Stimulated activated CD4-positive, alpha-beta T cell treated with anti-CD3 and anti-CD28 coated beads, Interleukin-12 subunit alpha, Interleukin-12 subunit beta, amount 100 ng/mL, for 4 hours (primary cell): ENCODE results near the gene HNRNPU.

Experiments
- DNase-seq: peaks from one replicate; pipeline ENCODE4 v3.0.0-alpha.2; 2020

The HNRNPU gene

DNA sequence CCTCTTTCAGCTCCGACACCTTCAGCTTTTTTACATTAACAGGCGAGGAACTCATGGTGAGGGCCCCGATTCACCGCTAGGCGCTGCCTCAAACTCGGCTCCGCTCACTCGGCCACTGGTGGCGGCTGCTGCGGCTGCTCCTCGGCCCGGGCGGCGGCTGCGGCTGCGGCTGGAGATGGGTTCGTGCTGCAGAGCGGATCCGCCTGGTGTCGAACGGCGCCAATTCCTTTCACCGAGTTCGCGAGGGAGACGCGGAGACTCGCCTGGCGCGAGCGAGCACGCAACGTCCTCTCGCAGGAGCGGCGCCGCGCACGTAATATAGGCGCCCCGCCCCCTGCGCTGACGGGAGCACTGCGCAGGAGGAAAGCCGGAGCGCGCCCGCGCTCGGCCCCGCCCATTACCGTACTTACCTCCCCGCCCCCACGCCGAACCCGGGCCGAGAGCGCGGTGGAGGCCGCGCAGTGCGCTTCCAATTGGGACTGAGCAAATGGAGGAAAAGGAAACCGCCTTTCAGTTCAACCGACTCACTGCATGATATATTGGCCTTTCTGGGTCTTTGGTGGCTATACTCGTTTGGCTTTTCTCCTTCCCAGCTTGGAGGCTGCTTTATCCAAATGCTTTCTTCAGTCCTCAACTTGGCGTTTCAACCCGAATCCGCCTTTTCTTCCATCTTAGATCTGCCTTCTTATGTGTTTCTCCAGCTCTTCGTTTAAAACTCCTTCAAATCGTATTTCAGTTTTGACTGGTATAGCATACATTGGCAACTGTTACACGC, at the start of gene HNRNPU:
Gene HNRNPU, minus strand, starts transcription at position 291 of the 775 bp plus-strand sequence. Its CDS starts 236 bp downstream, at position 55.
- DNase-seq, result peak; percentile 97

DNA sequence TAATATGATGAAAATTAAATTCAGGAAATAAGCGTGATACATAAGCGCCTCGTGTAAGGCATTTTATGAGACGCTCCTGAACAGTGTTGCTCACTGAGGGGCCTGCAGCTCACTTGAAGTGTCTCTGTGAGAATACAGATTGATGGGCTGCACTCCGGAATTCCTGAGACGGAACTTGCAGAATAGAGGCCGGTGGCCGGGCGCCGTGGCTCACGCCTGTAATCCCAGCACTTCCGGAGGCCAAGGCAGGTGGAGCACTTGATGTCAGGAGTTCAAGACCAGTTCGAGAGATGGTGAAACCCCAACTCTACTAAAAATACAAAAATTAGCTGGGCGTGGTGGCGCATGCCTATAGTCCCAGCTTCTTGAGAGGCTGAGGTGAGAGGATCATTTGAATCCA, 49.5 kb upstream of the HNRNPU start:
- no peak for DNase-seq

DNA sequence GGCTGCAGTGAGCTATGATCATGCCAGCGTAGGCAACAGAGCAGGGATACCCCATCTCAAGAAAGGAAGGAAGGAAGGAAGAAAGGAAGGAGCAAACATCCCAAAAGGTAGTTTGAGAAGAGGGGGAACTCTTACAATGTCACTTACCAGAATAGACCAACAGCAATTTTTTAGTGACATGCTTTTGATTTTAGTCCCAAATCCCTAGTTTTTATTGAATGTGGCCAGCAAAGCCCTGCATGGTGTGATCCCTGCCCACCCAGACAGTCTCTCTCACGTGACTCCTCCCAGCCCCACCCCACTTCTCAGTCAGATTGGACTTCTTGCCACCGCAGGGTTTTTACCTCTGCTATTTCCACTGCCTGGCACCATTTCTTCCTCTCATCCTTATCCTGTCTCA, 39.8 kb upstream of the HNRNPU start:
- no peak for DNase-seq

DNA sequence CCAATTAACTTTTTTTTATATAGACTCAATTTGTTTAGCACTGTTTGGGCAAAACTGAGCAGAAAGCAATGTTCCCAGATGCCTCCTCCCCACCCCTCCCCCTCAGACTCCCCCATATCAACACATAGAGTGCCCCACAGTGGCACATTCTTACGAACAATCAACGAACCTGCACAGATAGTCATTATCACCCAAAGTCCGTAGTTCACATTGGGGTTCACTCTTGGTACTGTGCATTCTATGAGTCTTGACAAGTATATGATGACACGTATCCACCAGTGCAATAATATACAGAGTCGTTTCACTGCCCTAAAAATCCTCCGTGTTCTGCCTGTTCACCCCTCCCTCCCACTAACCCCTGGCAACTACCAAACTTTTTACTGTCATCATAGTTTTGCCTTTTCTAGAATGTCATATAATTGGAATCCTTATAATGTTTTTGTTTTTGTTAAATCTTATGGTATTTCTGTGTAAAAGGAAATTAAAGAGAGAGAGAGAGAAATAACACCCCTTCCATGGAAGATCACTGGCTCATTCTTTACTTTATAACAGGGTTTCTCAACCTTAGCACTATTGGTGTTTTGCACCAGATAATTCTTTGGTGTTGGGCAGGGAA, 37.2 kb upstream of the HNRNPU start:
- no peak for DNase-seq

DNA sequence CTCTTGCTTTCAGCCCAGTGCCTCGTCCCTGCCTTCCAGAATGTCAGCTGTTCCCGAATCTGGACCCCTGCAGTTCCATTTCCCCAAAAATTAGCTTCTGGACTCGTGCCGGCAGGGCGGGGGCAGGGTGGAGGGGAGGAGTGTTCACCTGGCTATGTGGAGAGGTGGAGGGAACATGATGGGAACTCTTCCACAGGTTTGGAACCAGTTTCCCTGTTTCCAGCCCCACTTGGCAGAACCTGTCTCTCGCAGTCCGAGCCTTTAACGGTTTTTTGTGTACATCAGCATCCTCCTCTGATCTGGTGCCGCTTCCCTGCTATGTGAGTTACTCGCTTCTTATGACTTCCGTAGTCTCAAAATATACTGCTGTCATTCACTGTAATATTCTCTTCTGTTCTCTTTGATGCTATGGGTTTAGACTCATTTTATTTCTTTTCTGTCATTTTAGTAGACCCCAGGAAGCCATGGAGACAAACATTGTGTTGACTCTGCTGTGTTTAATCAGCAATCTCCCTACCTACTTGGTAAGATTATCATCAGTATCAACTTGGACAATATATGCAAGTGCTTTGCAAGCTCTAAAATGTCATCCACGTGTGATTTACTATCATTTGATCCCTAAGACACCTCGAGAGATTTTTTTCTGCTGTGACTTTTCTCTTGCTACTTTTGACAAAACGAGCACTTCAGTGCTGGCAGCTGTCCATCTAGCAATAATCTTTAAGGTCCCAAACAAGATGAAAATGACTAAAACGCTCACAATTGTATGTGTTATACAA, 33.3 kb upstream of the HNRNPU start:
- no peak for DNase-seq

DNA sequence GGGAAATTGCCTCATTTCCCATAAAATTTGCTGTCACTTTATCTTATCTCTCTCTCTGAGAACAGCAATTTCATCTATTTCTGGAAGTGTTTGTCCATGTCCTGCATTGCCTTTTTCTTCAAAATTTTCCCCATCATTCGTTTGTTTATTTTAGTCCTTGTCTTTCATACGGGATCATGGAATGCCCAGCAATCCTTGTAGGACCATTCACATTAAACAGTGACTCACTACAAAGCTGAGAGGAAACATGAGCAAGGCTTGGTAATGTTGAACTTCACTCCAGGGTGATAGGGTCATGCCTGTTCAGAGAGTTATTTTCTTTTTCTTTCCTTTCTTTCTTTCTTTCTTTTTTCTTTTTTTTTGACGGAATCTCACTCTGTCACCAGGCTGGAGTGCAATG, 32.2 kb upstream of the HNRNPU start:
- no peak for DNase-seq

DNA sequence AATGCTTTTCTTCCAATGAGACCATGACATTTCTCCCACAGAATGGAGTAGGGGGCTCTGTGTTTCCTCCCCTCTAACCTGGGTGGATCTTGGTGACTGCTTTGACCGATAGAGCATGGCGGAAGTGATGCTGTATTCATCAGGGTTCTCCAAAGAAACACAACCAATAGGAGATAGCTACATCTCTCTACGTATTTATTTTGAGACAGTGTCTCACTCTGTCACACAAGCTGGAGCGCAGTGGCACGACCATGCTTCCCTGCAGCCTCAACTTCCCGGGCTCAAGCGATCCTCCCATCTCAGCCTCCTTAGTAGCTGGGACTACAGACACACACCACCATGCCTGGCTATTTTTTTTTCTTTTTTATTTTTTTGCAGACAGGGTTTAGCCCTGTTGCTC, 29.5 kb upstream of the HNRNPU start:
- DNase-seq, result no peak

DNA sequence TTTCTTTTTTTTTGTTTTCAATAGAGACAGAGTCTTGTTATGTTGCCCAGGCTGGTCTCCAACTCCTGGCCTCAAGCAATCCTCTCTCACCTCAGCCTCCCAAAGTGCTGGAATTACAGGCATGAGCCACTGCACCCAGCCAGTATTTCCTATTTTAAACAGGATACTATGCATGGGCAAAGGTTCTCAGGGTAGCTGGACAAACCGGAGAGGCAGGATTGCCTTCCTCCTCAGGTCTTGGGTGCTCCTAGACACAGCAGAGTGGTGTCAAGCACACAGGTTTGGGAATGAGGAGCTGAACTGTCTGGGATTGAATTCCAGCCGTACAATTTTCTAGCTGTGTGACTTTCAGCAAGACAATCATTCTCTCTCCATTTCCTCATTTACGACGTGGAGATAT, 22.9 kb upstream of the HNRNPU start:
- no peak for DNase-seq

DNA sequence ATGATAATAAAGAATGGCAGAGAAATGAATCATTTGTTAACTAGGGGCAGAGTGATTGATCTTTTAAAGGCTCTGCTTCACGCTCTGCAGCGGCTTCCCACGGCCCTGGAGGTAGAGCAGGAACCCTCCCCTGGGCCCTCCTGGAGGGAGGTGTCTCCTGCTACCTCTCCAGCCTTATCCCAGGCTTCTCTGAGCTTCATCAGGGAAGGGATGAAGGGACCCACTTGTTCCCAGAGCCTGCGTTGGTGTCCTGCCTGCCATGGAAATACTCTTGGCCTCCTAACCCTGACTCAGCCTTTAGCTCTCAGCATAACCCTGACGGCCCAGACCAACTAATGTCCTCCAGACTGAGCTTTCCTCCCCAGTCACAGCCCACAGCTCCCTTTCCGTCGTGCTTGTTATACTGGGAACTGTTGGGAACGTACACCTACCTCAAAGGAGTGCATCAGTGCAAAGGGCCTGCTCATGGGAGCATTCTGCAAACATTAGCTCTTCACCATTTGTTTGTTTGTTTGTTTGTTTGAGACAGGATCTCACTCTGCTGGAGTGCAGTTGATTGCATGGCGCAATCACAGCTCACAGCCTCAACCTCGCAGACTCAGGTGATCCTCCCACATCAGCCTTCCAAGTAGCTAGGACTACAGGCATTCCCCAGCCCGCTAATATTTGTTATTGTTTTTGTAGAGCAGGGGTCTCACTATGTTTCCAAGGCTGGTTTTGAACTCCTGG, 17.4 kb upstream of the HNRNPU start:
- no peak for DNase-seq

DNA sequence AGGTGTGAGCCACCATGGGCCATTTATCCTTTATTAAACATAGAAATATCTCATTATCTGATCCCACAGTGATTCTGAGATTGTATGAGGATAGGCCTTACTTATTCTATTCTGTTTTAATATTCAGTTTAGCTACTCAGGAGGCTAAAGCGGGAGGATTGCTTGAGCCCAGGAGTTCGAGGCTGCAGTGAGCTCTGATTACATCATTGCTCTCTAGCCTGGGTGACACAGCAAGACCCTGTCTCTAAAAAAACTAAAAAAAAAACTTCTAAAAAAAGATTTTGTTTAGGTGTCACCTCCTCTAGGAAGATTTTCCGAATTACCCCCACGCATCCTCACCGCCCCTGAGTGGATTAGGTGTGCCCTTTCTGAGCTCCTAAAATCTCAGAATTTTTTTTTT, 14.3 kb upstream of the HNRNPU start:
- no peak for DNase-seq

DNA sequence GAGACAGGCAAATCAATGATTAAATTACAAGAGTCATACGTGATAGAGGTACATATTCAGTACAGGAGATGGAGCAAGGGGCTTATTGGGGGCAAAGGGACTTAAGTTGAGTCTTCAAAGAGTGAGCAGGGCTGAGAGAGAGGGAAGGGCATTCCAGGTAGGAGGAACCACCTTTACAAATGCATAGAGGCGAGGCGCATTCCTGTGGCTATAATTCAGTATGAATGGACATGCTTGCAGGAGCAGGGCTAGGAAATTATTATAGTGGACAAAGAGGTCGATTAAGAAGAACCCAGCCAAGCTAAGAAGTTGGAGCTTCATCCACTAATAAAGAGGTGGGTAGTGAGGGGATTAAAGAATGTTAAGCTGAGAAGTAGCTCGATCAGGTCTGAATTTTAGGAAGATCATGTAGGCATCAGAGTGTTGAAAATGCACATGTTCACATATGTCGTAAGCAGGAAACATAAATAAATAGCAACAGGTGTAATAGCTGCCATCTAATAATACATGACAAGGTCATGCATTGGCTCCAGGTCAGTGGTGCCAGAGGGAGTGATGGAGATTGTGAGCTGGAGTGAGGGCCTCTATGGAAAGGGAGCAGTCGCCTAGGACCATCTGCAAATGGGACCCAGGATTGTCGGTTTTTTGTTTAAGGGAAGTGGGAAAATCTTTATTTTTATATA, 12.0 kb upstream of the HNRNPU start:
- no peak for DNase-seq

DNA sequence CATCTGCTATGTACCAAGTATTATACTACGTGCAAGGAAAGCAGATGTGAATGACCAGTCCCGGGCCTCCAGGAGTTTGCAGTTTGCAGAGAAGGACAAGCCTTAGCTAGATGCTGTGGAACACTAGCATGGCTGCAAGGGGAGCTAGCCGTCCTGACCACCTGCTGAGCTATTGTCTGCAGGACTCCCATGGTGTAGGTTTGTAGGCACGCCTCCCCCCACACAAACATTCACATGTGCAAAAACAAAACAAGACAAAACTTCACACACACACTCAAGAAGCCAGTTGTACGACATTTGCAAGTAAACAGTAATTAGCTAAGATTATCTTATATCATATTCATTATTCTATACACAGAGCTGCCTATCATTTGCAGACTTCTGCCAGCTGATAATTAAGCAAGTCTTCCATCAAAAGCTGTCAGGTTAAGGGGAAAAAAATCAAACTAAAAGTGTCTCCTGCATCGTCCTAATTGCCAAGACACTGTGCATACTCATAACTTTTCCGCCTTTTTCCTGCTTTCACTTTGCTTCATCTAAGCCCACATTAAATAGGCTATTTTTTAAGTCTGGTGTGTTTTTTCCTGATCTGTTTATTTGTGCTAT, 10.7 kb upstream of the HNRNPU start:
- no peak for DNase-seq

DNA sequence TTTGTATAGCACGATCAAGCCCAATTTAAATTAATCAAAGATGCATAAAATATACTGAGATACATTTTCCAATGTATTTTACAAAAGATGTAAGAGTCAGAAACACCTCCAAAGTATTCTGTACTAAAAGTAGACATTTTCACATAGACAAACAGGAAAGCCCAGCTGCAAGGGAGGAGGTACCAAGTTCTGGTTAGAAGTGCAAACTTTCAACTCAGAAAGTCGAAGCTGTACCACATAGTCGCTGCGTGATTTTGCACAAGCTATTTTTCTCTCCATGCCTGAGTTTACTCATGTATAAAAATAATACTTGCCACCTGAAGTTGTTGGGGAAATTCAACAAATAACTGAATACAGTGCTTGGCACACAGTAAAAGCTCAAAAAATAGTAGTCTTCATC, 5.6 kb upstream of the HNRNPU start:
- no peak for DNase-seq

DNA sequence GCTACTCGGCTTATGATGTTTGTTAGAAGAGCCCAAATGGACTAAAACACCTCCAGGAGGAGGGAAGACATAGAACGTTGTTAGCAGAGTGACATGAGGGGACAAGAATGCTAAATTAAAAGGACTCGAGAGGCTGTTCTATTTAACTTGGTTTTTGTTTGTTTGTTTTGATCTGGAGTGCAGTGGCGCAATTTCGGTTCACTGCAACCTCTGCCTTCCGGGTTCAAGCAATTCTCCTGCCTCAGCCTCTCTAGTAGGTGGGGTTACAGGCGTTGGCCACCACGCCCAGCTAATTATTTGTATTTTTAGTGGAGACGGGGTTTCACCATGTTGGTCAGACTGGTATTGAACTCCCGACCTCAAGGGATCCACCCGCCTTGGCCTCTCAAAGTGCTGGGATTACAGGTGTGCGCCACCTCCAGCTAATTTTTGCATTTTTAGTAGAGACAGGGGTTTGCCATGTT, 5.1 kb upstream of the HNRNPU start:
- DNase-seq, result no peak

DNA sequence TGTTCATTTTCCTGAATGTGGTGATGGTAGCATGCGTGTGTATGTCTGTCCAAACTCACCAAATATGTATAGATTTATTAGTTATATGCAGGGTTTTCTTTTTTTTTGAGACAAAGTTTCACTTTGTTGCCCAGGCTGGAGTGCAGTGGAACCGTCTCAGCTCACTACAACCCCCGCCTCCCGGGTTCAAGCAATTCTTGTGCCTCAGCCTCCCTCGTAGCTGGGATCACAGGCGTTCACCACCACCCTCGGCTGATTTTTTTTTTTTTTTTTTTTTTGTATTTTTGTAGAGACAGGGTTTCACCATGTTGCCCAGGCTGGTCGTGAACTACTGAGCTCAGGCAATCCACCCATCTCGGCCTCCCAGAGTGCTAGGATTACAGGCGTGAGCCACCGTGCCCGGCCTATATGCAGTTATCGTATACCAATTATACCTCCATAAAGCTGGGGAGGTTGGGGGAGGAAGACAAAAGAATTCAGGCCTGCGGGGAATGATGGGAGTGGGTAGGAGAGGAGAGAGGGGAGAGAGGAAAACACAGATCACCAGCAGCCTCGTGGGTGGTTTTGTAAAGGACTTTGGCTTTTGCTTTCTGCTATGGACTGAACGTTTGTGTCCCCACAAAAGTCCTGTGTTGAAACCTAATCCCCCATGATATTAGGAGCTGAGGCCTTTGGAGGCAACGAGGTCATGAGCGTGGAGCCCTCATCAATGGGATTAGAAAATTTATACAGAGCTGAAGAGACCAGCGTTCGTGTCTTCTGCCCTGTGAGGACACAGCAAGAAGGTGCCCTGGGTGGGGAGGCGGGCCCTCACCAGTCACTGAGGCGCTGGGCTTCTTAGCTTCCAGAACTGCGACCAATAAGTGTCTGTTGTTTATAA, 4.4 kb upstream of the HNRNPU start:
- DNase-seq, result no peak

DNA sequence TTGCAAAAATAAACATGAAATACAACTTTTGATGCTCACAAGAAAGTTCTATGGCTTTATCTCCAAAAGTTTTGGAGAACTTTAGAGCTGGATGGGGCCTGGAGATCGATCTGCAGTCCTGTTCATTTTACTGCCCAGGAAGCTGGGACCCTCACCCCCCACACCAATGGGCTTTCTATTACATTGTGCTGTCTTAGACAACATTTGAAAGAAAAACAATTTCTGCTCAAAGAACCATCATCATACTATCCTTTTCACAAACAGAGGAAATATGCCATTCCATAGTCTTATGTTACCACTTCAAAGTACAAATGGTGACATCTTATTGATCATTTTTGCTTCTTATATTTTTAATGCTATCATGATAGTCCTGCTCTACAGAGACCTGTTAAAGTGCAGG, 2.0 kb upstream of the HNRNPU start:
- no peak for DNase-seq

DNA sequence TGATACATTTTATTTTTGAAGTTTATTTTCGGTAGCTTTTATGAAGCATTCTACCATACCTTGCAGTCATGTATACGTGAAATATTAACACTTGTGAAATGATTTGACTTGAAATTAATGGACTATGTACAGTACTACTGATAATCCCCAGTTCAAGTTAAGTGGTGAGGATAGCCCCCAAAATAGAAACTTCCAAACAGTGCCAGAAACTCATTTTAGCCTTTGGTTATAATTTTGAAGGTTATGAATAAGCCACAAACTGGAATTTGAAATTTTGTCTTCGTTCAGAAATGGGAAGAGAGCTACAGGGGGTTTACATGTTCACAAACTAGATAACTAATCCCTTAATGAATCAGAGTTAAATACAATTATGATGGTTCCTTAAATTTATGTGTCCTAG, 1.5 kb upstream of the HNRNPU start:
- DNase-seq, result no peak

DNA sequence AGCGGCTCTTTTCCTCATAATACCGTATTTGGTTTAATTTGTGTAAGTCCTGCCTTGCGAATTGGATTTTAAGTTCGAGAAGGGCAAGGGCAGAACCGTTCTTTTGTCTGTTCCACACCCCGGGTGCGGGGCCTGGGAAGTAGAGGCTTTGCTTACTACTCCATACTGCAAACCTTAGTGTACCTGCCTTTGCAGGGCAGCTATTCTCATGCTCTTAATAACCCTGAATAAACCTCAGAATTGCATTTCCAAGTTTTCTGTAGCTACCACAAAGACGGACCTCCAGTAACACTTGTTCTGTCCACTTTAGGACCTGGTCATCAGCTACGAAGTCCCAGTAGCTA, 657 bp upstream of the HNRNPU start:
- peak; percentile 26 for DNase-seq

DNA sequence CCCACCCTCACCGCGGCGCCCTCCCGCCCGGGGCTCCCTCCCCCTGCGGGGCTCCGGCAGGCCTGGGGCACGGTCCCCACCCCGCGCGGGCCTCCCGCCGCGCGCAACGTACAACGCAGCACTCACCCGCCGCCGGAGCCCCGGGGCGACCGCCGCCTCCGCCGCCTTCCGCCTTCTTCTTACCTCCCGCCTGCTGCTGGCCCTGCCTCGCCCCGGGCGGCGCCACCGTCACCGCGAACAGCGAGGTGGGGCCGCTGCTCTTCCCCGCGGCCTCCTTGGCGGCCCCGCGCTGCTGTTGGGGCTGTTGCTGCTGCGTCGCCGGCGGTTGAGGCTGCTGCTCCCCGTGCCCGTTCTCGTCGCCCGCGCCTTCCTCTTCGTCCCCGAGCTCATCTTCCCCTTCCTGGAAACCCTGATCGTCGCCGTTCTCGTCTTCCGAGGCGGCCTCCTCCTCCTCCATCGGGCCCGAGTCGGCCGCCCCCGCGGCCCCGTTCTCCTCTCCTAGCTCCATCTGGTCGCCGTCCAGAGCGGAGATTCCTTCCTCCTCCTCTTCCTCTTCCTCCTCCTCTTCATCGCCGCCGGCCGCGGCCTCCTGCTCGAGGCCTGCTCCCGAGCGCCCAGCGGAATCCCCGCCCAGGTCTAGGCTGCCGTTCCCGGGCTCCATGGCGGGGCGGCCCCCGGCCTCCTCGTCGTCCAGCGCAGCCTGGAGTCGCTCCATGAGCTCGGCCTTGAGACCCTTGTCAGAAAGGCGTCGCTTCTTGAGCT, 671 bp downstream of the HNRNPU start:
- DNase-seq, result peak; percentile 40

DNA sequence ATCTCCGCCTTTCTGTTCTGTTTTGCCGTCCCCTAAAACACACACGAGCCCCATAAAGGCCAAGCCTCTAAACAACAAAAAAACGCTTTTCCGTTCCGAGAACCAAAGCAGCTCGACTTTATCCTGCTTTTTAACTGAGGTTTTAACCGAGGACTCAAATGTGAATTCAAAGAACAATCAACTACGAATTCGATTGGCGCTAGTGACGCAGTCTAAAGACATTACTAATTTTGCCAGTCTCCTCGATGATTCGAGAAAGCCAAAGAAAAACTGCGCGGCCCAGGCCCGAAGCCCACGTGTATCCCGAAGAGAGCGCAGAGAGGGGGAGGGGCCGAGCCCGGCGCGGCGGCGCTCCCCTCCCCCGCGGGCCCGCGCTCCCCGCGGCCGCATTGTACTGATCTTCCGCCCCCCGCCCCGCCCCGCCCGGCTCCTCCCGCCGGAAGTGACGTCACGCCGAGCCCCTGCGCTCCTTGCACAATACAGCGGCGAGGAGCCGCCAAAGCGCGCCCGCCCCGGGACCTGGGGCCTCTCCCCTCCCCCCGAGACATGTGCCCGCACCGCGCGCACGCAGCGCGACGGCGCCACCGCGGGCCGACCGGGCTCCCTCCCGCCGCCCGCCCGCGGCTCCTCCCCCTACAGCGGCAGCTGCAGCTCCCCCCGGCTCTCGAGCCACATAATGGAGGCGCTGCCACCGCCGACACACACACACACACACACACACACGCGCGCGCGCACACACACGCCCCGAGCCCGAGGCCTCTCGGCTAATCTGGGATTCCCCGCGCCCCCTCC, 1.4 kb downstream of the HNRNPU start:
- DNase-seq, result peak; percentile 99
